Neural cell (in vitro differentiated cells): ENCODE data around the gene LZIC.

ENCODE experiments used
- EZH2 ChIP-seq: fragments of 200-600, 300-800 bp; shearing (Covaris generic), sonication (generic); IDR thresholded peaks from 2 replicates; pipeline ENCODE4 v1.6.1; 2014; ENCODE audit warnings: antibody characterized with exemption, low read length, borderline replicate concordance, mild to moderate bottlenecking; ENCODE audit not compliant: insufficient read depth, poor library complexity, severe bottlenecking
- POLR2AphosphoS5 ChIP-seq: IDR thresholded peaks from 2 replicates; pipeline ENCODE4 v1.6.1; 2012
- RAD21 ChIP-seq: fragments of 450-650 bp; conservative IDR thresholded peaks from 2 replicates; pipeline ENCODE4 v1.6.1; 2014; ENCODE audit warnings: antibody characterized with exemption, mild to moderate bottlenecking, moderate library complexity
- TF ChIP-seq, protein P1 (sequence below): fragments of 450-650 bp; IDR thresholded peaks from 2 replicates; pipeline ENCODE4 v1.5.1; 2014; ENCODE audit warnings: antibody characterized with exemption, mild to moderate bottlenecking, moderate library complexity; ENCODE audit not compliant: poor library complexity, severe bottlenecking

DNA sequence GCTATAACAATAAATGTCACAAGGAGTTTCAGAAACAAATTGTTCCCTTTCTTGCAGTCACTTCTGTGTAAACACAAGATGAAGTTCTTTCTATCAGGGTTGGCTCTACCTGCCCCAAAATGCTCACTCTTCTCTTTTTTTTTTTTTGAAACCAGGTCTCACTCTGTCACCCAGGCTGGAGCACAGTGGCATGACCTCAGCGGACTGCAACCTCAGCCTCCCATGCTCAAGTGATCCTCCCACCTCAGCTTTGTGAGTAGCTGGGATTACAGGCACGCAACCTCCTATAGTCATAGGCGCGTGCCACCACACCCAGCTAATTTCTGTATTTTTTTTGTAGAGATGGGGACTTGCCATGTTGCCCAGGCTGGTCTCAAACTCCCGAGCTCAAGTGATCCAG lies 22.6 kb downstream of the LZIC start:
- no peak for TF ChIP-seq EZH2
- TF ChIP-seq, protein P1, sequence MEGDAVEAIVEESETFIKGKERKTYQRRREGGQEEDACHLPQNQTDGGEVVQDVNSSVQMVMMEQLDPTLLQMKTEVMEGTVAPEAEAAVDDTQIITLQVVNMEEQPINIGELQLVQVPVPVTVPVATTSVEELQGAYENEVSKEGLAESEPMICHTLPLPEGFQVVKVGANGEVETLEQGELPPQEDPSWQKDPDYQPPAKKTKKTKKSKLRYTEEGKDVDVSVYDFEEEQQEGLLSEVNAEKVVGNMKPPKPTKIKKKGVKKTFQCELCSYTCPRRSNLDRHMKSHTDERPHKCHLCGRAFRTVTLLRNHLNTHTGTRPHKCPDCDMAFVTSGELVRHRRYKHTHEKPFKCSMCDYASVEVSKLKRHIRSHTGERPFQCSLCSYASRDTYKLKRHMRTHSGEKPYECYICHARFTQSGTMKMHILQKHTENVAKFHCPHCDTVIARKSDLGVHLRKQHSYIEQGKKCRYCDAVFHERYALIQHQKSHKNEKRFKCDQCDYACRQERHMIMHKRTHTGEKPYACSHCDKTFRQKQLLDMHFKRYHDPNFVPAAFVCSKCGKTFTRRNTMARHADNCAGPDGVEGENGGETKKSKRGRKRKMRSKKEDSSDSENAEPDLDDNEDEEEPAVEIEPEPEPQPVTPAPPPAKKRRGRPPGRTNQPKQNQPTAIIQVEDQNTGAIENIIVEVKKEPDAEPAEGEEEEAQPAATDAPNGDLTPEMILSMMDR = no peak
- no peak for TF ChIP-seq RAD21
- TF ChIP-seq POLR2AphosphoS5 = no peak
